HG03575 (cell line): Measurements from ENCODE around the gene RSPH1.

Experiments used
- ATAC-seq: cut with Tn5 transposase; IDR thresholded peaks from one replicate; pipeline ENCODE4 v1.9.1; 2021; ENCODE audit not compliant: unreplicated experiment, insufficient number of reproducible peaks, low FRiP score; ENCODE audit errors: extremely low read depth

The RSPH1 gene

GRCh38 chr21:42423197-42423675, 72.8 kb downstream of the RSPH1 start:
- ATAC-seq, result no peak
